ENCODE measurements around the gene BTBD1.
"Not testable (repeated sequence)": the region's sequence is repeated elsewhere in the genome, so short reads cannot be mapped to it uniquely, and the experiment has no call there.

The BTBD1 gene

GRCh38 chr15:83053151-83053550 lies 13.9 kb downstream of the BTBD1 start:
- DNase-seq: no peak

- no peak for DNase-seq
These were observed 20.4 kb downstream of the BTBD1 start for GRCh38 chr15:83046558-83047127.

- no peak for DNase-seq
These were observed 22.9 kb downstream of the BTBD1 start for GRCh38 chr15:83044156-83044555.

GRCh38 chr15:83039206-83039605 lies 27.8 kb downstream of the BTBD1 start:
- DNase-seq: no peak

- no peak for DNase-seq
These were observed 30.8 kb downstream of the BTBD1 start for GRCh38 chr15:83036253-83036652.

- DNase-seq: not testable (repeated sequence)
These were observed 35.8 kb downstream of the BTBD1 start for GRCh38 chr15:83031234-83031633.

- no peak for DNase-seq
These were observed 37.0 kb downstream of the BTBD1 start for GRCh38 chr15:83030021-83030420.

GRCh38 chr15:83018436-83018835 lies 48.6 kb downstream of the BTBD1 start:
- no peak for DNase-seq

- DNase-seq: no peak
These were observed 50.1 kb downstream of the BTBD1 start for GRCh38 chr15:83016906-83017305.

- no peak for DNase-seq
These were observed 51.7 kb downstream of the BTBD1 start for GRCh38 chr15:83015361-83015760.

- DNase-seq: no peak
These were observed 52.8 kb downstream of the BTBD1 start for GRCh38 chr15:83014205-83014653.

GRCh38 chr15:83012636-83013035 lies 54.4 kb downstream of the BTBD1 start:
- no peak for DNase-seq

GRCh38 chr15:83012076-83012426 lies 55.0 kb downstream of the BTBD1 start:
- DNase-seq: no peak

GRCh38 chr15:83011271-83012075 lies 55.6 kb downstream of the BTBD1 start, which contains the start of gene C15orf40:
Gene C15orf40, minus strand, starts transcription at chr15:83011639. Its CDS starts 32 bp downstream, at chr15:83011607.
- peak; percentile 85 for DNase-seq

GRCh38 chr15:83010709-83011270 lies 56.3 kb downstream of the BTBD1 start:
- peak; percentile 62 for DNase-seq

GRCh38 chr15:83000672-83001031 lies 66.4 kb downstream of the BTBD1 start:
- DNase-seq: not testable (repeated sequence)

- no peak for DNase-seq
These were observed 67.0 kb downstream of the BTBD1 start for GRCh38 chr15:82999905-83000671.

GRCh38 chr15:82999426-82999825 lies 67.6 kb downstream of the BTBD1 start:
- no peak for DNase-seq

- DNase-seq: no peak
These were observed 71.1 kb downstream of the BTBD1 start for GRCh38 chr15:82995938-82996337.

- DNase-seq: no peak
These were observed 72.0 kb downstream of the BTBD1 start for GRCh38 chr15:82995076-82995475.

GRCh38 chr15:82993144-82993543 lies 73.9 kb downstream of the BTBD1 start:
- DNase-seq: no peak

GRCh38 chr15:82992436-82992998 lies 74.5 kb downstream of the BTBD1 start:
- no peak for DNase-seq

GRCh38 chr15:82986442-82986780 lies 80.6 kb downstream of the BTBD1 start:
- DNase-seq: no peak

All from NCI-H345 (cell line).